Left lung (tissue), 10 donors: ENCODE measurements around the gene DLGAP1. TPM values are rescaled to one million over a fixed set of nuclear protein-coding genes. Genes with fewer than 3 reads are reported as not detected.

ENCODE experiments used
- ATAC-seq: fragments of 200-7000 bp; cut with Tn5 transposase; one replicate; pipeline ENCODE4 v1.9.1; 2020; ENCODE audit warnings: moderate library complexity
- DNase-seq, 4 donors: peaks; one replicate each; pipeline ENCODE4 v3.0.0-alpha.2; 2013 to 2020
- H3K27ac ChIP-seq, 2 donors: fragments of 200-600 bp; sonication (generic) in 1 of 2; one replicate each; pipeline versions ENCODE4 v1.5.0 to v1.8.0; 2020 to 2021
- H3K27me3 ChIP-seq, 2 donors: fragments of 200-600 bp; sonication (generic) in 1 of 2; one replicate each; pipeline versions ENCODE4 v1.5.0 to v1.8.0; 2020 to 2021
- H3K36me3 ChIP-seq, 2 donors: fragments of 200-600 bp; sonication (generic) in 1 of 2; one replicate each; pipeline versions ENCODE4 v1.5.0 to v1.8.0; 2020 to 2021
- H3K4me1 ChIP-seq, 2 donors: fragments of 200-600 bp; one replicate each; pipeline ENCODE4 v1.8.0; 2021
- H3K4me3 ChIP-seq, 2 donors: fragments of 200-600 bp; sonication (generic) in 1 of 2; one replicate each; pipeline versions ENCODE4 v1.5.0 to v1.8.0; 2020 to 2021; ENCODE audit warnings: mild to moderate bottlenecking in 1 of 2
- H3K9me3 ChIP-seq, 2 donors: fragments of 200-600 bp; sonication (generic) in 1 of 2; one replicate each; pipeline versions ENCODE4 v1.5.0 to v1.8.0; 2020 to 2021
- intact Hi-C, 2 donors: fragments of 100-400 bp; cut with DNase I; formaldehyde crosslinking; loops; one replicate each; pipeline versions ENCODE4 v1.11.2 to v1.14.2; 2022
- polyA plus RNA-seq, 6 donors: library from polyadenylated mRNA; unstranded; fragments of 120-200 nt; gene quantifications; one replicate each; pipeline ENCODE4 v1.2.1, GENCODE V29; 2013; ENCODE audit not compliant: insufficient read length in 6 of 6
- total RNA-seq, 2 donors: library from RNA; stranded (reverse); fragmentation: NEBNext Ultra II Directional; extraction: Animal tissue kit (Norgen Biotek cat#: 25700); gene quantifications; one replicate each; pipeline ENCODE4 v1.2.1, GENCODE V29; 2021
- TF ChIP-seq, protein P1 (sequence below), 2 donors: fragments of 200-600 bp; sonication (generic) in 1 of 2; IDR thresholded peaks; one replicate each; pipeline versions ENCODE4 v1.5.0 to v1.8.0; 2021; ENCODE audit warnings: antibody characterized with exemption in 2 of 2
- donor health status: DM: no; HTN: yes; CAD: no.
- donor health status: DM: no; HTN: no; CAD: no.

The DLGAP1 gene
- total and polyA plus RNA-seq, 8 donors: 1.6 to 4.0 (median 2.1) TPM

DNA sequence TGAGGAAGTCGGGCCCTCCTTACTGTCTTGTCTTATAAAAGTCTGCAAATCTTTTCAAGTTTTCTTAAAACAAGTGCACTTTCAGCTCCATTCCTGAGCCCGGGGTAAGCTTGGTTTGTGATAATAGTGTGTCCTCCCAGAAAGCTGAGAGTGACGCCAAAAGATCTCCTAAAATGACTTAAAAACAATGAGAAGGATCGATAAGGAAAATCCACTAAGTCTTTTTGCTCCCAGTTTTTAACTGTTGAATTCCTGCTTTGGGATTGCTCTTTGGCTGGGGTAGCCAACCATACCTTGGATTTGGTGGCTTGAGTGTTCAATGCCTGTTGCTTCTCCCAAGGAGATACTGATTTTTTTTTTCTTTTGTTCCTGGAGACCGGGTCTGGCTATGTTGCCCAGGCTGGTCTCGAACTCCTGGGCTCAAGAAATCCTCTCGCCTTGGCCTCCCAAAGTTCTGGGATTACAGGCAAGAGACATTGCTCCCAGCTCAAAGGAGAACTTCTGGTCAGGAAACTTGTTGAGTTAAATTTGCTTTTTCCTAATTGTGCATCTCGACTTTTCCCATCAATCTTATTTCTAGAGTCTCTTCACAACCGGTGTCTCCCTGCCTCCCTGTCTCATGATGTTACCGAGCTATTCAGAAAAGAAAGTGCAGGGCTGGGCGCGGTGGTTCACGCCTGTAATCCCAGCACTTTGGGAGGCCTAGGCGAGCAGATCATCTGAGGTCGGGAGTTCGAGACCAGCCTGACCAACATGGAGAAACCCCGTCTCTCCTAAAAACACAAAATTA is 1002.2 kb downstream of the DLGAP1 start:
- H3K27me3 ChIP-seq: no peaks in the 10 kb centered on the region
- peaks cover 23 to 55% of the 10 kb centered on the region in 2 donors for H3K4me1 ChIP-seq
- peak overlapping the region; percentile 72 to 87 for H3K4me3 ChIP-seq
- peak overlapping the region; percentile 95 to 99 for H3K27ac ChIP-seq
- peaks cover 0 to 20% of the 10 kb centered on the region in 2 donors for H3K36me3 ChIP-seq
- ATAC-seq: no peak
- TF ChIP-seq, protein P1, sequence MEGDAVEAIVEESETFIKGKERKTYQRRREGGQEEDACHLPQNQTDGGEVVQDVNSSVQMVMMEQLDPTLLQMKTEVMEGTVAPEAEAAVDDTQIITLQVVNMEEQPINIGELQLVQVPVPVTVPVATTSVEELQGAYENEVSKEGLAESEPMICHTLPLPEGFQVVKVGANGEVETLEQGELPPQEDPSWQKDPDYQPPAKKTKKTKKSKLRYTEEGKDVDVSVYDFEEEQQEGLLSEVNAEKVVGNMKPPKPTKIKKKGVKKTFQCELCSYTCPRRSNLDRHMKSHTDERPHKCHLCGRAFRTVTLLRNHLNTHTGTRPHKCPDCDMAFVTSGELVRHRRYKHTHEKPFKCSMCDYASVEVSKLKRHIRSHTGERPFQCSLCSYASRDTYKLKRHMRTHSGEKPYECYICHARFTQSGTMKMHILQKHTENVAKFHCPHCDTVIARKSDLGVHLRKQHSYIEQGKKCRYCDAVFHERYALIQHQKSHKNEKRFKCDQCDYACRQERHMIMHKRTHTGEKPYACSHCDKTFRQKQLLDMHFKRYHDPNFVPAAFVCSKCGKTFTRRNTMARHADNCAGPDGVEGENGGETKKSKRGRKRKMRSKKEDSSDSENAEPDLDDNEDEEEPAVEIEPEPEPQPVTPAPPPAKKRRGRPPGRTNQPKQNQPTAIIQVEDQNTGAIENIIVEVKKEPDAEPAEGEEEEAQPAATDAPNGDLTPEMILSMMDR (IDR thresholded peaks at IDR 0.05): no peak
- DNase-seq: peak in 1 of 4 donors; percentile 7
- no peaks in the 10 kb centered on the region for H3K9me3 ChIP-seq
- intact Hi-C loops: loop anchor here in 1 of 2 donors (5.0 to 10.0 kb wide), 2 partner anchors 139 to 168 kb away; no protein-coding TSS in a partner anchor

DNA sequence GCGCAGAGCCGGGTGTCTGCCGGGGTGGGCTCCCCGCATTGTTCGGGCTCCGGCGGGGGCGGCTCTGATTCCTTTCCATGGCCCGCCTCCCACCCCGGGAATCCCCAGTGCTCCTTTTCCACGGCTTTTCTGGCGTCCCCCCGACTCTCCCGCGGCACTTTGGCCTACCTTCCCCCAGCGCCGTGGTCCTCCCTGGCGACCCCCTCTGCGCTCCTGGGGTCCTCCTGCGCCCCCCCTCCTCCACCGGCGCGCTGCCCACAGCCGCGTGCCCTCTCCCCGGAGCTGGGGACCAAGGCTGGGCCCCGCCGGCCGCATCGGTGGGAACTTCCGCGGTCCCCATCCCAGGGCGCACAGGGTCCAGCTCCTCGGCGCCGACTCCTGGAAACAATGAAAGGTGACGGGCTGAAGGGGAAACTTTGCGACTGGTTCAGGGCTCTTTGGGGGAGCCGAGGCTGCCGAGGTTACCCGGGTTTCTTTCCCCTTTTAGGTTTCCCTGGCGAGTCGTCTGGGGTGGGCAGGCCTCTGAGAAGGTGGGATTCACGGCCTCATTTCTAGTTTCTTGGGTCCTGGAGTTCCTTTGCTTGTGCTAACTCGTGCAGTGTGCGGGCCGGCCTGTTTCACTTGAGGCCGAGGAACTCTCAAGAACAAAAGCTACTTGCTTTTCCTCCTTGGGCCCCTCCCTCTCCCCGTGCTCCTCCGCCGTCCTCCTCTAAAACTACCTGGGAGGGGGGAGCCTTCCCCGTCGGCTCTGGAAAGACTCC is 1002.9 kb downstream of the DLGAP1 start:
- intact Hi-C loops: loop anchor here in 1 of 2 donors (5.0 to 10.0 kb wide), 2 partner anchors 140 to 167 kb away; no protein-coding TSS in a partner anchor
- Histone ChIP-seq H3K4me3 (peak overlapping the region; percentile 72 to 87), H3K27ac (peak overlapping the region; percentile 95 to 99), H3K27me3 (no peaks in the 10 kb centered on the region), H3K36me3 (peaks cover 0 to 12% of the 10 kb centered on the region in 2 donors), H3K4me1 (peaks cover 23 to 53% of the 10 kb centered on the region in 2 donors), H3K9me3 (no peaks in the 10 kb centered on the region)
- ATAC-seq (no peak), DNase-seq (peak in 3 of 4 donors; percentile 60 to 88 (median 75))
- TF ChIP-seq, protein P1 (IDR thresholded peaks at IDR 0.05): no peak

DNA sequence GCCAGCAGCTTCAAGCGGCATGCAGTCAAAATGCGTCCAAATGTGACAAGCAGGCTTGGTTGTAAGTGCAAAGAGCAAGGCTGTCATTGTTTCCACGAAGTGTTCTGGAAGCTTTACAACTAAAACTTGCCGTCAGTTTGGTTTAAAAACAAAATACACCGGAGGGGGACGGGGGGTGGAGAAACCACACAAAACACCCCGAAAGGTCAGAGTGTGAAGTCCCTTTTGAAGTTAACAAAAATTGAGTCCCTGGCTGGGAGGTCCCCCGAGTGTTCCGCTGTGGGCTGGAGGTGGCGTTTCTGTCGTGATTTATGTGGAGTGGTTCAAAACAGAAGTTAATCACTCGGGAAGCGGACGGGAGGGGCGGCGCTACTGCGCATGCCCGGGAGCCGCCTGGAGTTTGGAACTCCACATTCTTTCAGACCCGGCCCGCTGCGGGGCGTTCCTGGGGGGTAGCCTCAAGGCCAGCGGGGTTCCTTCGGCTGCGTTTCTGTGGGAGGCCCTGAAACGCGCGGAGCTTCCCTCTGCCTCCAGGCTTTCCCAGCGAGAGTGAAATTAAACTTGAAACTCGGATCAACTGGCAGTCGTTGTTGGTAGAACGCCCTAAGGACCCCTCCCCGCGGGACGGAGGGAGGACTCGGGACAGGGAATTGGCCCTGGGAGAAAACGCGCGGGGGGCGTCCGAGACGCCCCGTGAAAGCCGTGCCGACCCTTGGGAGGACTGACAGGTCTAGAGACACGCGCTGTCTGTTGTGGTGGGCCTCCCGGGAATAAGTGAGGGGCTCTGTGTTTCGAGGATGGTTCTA is 1003.7 kb downstream of the DLGAP1 start:
- H3K36me3 ChIP-seq: peaks cover 0 to 4% of the 10 kb centered on the region in 2 donors
- H3K9me3 ChIP-seq: no peaks in the 10 kb centered on the region
- peak; percentile 91 to 98 (median 96) for DNase-seq
- TF ChIP-seq, protein P1 (IDR thresholded peaks at IDR 0.05): no peak
- peak overlapping the region; percentile 95 to 99 for H3K27ac ChIP-seq
- peak; percentile 26 for ATAC-seq
- no peaks in the 10 kb centered on the region for H3K27me3 ChIP-seq
- H3K4me1 ChIP-seq: peaks cover 31 to 53% of the 10 kb centered on the region in 2 donors
- peak overlapping the region; percentile 72 to 87 for H3K4me3 ChIP-seq
- intact Hi-C loops: loop anchor here in 1 of 2 donors (5.0 to 10.0 kb wide), 2 partner anchors 141 to 167 kb away; no protein-coding TSS in a partner anchor

DNA sequence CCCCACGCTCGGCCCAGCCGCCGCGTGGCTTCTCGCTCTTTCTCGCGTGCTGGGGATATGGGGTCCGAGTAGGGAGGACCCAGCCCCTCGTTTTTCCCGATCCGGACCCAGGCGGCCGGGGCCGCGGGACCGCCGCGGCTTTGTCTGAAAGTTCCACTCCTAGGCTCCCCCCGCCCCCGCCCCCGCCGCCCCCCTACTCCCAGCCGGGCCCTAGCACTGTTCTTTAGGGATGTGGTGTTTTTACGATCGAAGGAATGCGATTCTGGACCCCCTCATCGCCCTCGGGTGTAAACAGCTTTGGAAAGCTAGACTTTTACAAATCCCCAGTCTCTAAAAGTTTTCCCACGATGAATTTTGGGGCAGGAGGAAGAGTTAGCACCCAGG is 1004.3 kb downstream of the DLGAP1 start:
- peak overlapping the region; percentile 72 to 87 for H3K4me3 ChIP-seq
- peak overlapping the region; percentile 95 to 99 for H3K27ac ChIP-seq
- H3K9me3 ChIP-seq: no peaks in the 10 kb centered on the region
- H3K36me3 ChIP-seq: no peaks in the 10 kb centered on the region
- ATAC-seq (no peak), DNase-seq (no peak)
- intact Hi-C loops: loop anchor here in 1 of 2 donors (5.0 to 10.0 kb wide), 2 partner anchors 142 to 166 kb away; no protein-coding TSS in a partner anchor
- peaks cover 31 to 53% of the 10 kb centered on the region in 2 donors for H3K4me1 ChIP-seq
- TF ChIP-seq, protein P1 (IDR thresholded peaks at IDR 0.05): no peak
- no peaks in the 10 kb centered on the region for H3K27me3 ChIP-seq
